ENCODE measurements around the gene ASPN.

GRCh38 chr9:92429836-92430235 lies 52.5 kb downstream of the ASPN start:
- TF ChIP-seq ASH2L (IDR thresholded peaks at IDR 0.05; ENCODE audit: insufficient read length, low read depth, low read length) (no peak), KLF13 (CRISPR knock-in tag; IDR thresholded peaks at IDR 0.05) (no peak), POGZ (CRISPR knock-in tag; IDR thresholded peaks at IDR 0.05) (no peak), POLR2G (IDR thresholded peaks at IDR 0.05; ENCODE audit: low read depth, low read length) (no peak), ZNF274 (CRISPR knock-in tag; IDR thresholded peaks at IDR 0.05) (no peak), EP300 (IDR thresholded peaks at IDR 0.05; ENCODE audit: low read depth in 2 of 2, low read length in 2 of 2) (no peak), EP300 (CRISPR knock-in tag; IDR thresholded peaks at IDR 0.05; ENCODE audit: borderline replicate concordance) (no peak), ZSCAN9 (CRISPR knock-in tag; IDR thresholded peaks at IDR 0.05; ENCODE audit: borderline replicate concordance) (no peak)

Measured in HepG2 (cell line).